Activated T-cell treated with anti-CD3 and anti-CD28 coated beads, Interleukin-2, amount 50 U/mL, for 72 hours (primary cell): ENCODE results near the gene TMEM269. TPM values are rescaled to one million over a fixed set of nuclear protein-coding genes. Genes with fewer than 3 reads are reported as not detected.

Experiments used
- ATAC-seq, 2 donors: fragments of 150-1000 bp; cut with Tn5 transposase; replicated peaks in 1 of 2; 2 replicates each; pipeline ENCODE4 v1.10.0; 2021; ENCODE audit warnings: moderate library complexity in 2 of 2, mild to moderate bottlenecking in 1 of 2
- DNase-seq, 2 donors: peaks; one replicate each; pipeline ENCODE4 v3.0.0; 2021 to 2022; ENCODE audit warnings: mixed read lengths in 1 of 2
- H3K27ac Mint-ChIP-seq: one replicate; pipeline ENCODE4 v1.8.0; 2022; ENCODE audit warnings: mild to moderate bottlenecking, moderate library complexity, mixed read lengths
- H3K27me3 Mint-ChIP-seq: one replicate; pipeline ENCODE4 v1.8.0; 2022; ENCODE audit warnings: low read depth, mixed read lengths
- H3K36me3 Mint-ChIP-seq, 2 donors: one replicate each; pipeline ENCODE4 v1.8.0; 2022; ENCODE audit warnings: mixed read lengths in 2 of 2, mild to moderate bottlenecking in 1 of 2; ENCODE audit not compliant: insufficient read depth in 2 of 2
- H3K4me1 Mint-ChIP-seq: one replicate; pipeline ENCODE4 v1.8.0; 2022; ENCODE audit warnings: low read depth, mixed read lengths
- H3K4me3 Mint-ChIP-seq, 2 donors: one replicate each; pipeline ENCODE4 v1.8.0; 2022; ENCODE audit warnings: mild to moderate bottlenecking in 2 of 2, mixed read lengths in 2 of 2, moderate library complexity in 2 of 2
- H3K9me3 Mint-ChIP-seq, 2 donors: one replicate each; pipeline ENCODE4 v1.8.0; 2022; ENCODE audit warnings: mixed read lengths in 2 of 2
- total RNA-seq, 2 donors: library from RNA; stranded (reverse); gene quantifications; one replicate each; pipeline ENCODE4 v1.2.3, GENCODE V29; 2022

TMEM269 gene
- total RNA-seq, 2 donors from 2014 or later: 0.81 to 1.9 TPM

DNA sequence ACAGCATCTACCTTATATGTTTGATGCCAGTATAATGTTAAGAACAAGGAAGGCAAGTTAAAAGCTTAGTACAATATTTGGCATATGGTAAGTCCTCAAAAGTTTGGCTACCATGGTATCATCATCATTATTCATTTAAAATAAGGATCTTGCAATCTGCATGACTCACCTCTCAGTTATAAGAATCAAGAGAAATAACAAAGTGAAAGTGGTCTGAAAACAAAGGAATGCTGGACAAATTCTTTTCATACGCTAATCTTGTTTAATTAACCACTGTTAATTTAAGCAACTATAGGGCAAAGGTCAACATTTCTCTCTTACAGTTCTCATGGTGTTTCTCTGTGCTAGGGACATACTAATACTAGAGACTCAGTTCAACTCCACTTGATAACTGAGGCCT is 31.7 kb upstream of the TMEM269 start:
- Mint-ChIP-seq H3K36me3 (peaks cover 13 to 29% of the 10 kb centered on the region in 2 donors), H3K9me3 (no peaks in the 10 kb centered on the region), H3K4me1 (peaks cover 7% of the 10 kb centered on the region), H3K4me3 (no peak overlapping the region), H3K27ac (no peak overlapping the region), H3K27me3 (no peaks in the 10 kb centered on the region)
- ATAC-seq (no peak), DNase-seq (no peak)

DNA sequence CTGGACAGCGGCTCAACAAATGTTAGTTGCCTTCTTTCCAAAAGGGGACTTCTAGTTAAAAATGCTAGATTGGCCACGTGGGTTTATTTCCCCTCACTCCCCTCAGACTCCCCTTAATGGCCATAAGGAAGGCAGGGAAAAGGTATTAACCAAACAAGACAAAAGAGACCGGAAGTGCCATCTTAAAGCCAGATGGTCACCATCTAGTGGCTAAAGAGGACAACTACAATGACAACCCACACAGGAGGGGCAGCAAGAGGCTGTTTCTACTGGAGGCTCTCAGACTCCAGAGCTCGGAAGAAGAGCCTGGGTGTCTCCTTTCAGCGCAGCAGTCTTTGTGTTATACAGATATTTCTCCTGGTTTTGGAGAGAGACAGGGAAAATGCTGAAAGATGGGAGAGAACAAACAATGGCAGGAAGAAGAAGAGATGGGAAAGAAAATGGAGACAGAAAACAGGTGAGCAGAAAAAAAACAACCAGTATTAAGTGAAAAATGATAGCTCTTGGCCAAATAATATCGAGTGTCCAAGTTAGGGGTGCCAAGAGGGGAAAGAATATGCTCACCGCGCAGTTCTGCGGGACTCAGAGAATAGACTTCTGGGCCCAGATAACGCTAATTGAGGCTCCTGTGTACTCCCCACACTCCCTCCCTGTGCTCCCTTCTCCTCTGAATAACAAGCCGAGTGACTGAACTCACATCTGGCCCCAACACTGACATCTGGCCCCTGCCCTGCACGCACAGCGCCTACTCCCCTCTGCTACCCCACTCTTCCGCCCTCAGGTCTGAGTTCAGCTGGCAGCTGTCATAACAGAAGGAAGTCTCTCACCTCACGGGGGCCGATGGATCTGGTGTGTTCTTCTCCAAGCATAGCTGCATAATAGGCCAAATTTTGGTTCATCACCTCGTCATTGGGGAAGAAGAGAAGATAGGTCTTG is 27.6 kb upstream of the TMEM269 start:
- Mint-ChIP-seq H3K9me3 (no peaks in the 10 kb centered on the region), H3K27ac (no peak overlapping the region), H3K4me3 (no peak overlapping the region), H3K36me3 (peaks cover 3 to 21% of the 10 kb centered on the region in 2 donors), H3K4me1 (peaks cover 7% of the 10 kb centered on the region), H3K27me3 (no peaks in the 10 kb centered on the region)
- DNase-seq: peak in 1 of 2 donors; percentile 12
- peak in 1 of 2 donors; percentile 33 for ATAC-seq

DNA sequence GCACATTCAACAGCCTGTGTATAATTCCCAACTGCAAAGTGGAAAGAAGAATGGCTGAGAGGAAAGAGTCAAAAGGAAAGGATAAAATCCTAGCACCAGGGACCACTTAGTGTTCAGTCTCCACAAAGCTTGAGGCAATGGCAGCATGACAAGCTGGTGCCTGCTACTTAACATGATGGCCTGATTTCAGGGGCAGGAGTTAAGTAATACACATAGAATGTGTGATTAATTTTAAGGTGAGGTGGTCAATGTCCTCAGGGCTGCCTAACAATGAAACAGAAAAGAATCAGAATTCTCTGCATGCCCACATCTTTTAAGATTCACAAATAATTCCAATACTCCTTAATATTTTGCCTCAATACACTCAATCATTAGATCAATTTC is 26.9 kb upstream of the TMEM269 start:
- peaks cover 4 to 21% of the 10 kb centered on the region in 2 donors for H3K36me3 Mint-ChIP-seq
- no peak overlapping the region for H3K4me3 Mint-ChIP-seq
- peaks cover 7% of the 10 kb centered on the region for H3K4me1 Mint-ChIP-seq
- no peak for DNase-seq
- no peak overlapping the region for H3K27ac Mint-ChIP-seq
- no peaks in the 10 kb centered on the region for H3K9me3 Mint-ChIP-seq
- no peak for ATAC-seq
- no peaks in the 10 kb centered on the region for H3K27me3 Mint-ChIP-seq

DNA sequence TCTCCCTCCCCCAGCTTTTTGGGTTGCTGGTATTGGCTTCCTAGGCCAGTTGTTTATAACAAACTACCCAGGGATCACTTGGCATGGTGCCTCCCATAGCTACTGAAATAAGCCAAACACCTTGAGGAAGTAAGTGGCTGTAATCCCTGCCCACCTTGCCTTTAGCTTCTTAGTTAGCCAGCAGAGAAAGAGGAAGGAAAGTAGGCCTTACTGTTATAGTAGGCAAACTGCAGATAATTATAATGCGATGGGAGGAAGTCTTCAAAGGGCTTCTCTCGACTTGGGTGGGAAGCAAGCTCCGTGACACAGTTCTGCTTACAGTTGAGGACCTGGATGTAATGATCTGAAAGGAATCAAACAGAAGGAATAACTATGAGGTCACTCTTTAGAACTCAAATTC is 26.1 kb upstream of the TMEM269 start:
- ATAC-seq: no peak
- H3K4me1 Mint-ChIP-seq: peaks cover 7% of the 10 kb centered on the region
- H3K27ac Mint-ChIP-seq: no peak overlapping the region
- no peaks in the 10 kb centered on the region for H3K9me3 Mint-ChIP-seq
- DNase-seq: no peak
- H3K4me3 Mint-ChIP-seq: no peak overlapping the region
- peaks cover 4 to 21% of the 10 kb centered on the region in 2 donors for H3K36me3 Mint-ChIP-seq
- no peaks in the 10 kb centered on the region for H3K27me3 Mint-ChIP-seq

DNA sequence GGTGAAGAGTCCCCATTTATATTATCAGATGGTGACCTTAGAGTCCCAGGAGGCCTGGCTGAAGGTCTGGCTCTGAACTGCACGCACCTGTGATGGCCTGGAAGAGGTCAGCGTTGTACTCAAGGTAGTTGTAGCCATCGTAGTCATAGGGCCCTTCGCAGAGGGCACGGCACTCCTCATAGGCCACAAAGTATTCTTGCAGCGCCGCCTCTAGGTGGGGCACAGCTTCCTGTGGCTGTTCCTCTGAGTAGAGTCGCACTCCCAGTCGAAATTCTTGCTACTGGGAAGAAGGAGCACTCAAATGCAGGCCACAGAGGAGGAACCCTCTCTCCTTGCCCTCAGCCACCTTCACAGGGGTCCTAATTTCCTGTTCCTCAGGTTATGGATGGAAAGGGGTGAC is 25.7 kb upstream of the TMEM269 start:
- H3K9me3 Mint-ChIP-seq: no peaks in the 10 kb centered on the region
- ATAC-seq (no peak), DNase-seq (no peak)
- H3K4me1 Mint-ChIP-seq: peaks cover 7% of the 10 kb centered on the region
- peaks cover 4 to 19% of the 10 kb centered on the region in 2 donors for H3K36me3 Mint-ChIP-seq
- H3K27me3 Mint-ChIP-seq: no peaks in the 10 kb centered on the region
- no peak overlapping the region for H3K4me3 Mint-ChIP-seq
- H3K27ac Mint-ChIP-seq: no peak overlapping the region

DNA sequence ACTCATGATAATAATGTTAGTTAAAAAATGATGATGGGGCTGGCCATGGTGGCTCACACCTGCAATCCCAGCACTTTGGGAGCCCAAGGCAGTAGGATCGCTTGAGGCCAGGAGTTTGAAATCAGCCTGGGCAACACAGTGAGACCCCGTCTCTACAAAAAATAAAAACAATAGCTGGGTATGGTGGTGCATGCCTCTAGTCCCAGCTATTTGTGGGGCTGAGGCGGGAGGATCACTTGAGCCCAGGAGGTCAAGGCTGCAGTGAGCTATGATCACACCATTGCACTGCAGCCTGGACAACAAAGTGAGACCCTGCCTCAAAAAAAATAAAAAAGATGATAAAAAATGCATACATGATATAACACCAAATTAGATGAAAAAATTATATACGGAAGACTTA is 23.2 kb upstream of the TMEM269 start:
- ATAC-seq: no peak
- DNase-seq: no peak
- H3K27ac Mint-ChIP-seq: peak overlapping the region; percentile 43
- peaks cover 6% of the 10 kb centered on the region for H3K4me1 Mint-ChIP-seq
- no peak overlapping the region for H3K4me3 Mint-ChIP-seq
- no peaks in the 10 kb centered on the region for H3K27me3 Mint-ChIP-seq
- peaks cover 6 to 10% of the 10 kb centered on the region in 2 donors for H3K36me3 Mint-ChIP-seq
- no peaks in the 10 kb centered on the region for H3K9me3 Mint-ChIP-seq

DNA sequence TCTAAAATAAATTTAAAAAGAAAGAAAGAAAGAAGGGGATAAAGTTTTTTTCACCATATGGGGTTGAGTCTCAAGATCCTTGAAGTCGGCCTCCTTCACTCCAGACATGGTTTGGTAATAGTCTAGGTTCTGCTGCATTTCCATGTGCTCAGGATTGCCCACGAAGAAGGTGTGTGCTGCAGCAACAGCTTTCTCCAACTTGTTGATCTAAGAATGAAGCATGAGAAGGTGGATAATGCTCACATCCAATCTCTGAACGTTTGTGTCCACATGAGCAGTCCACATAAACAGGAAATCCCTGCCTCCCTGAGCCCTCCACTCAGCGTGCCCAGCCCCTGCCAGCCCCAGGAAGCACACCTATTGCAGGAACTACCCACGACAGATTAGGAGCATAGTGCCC is 22.5 kb upstream of the TMEM269 start:
- Mint-ChIP-seq H3K4me3 (no peak overlapping the region), H3K9me3 (no peaks in the 10 kb centered on the region), H3K27ac (no peak overlapping the region), H3K27me3 (no peaks in the 10 kb centered on the region), H3K36me3 (peaks cover 3 to 6% of the 10 kb centered on the region in 2 donors), H3K4me1 (no peaks in the 10 kb centered on the region)
- no peak for ATAC-seq
- no peak for DNase-seq

DNA sequence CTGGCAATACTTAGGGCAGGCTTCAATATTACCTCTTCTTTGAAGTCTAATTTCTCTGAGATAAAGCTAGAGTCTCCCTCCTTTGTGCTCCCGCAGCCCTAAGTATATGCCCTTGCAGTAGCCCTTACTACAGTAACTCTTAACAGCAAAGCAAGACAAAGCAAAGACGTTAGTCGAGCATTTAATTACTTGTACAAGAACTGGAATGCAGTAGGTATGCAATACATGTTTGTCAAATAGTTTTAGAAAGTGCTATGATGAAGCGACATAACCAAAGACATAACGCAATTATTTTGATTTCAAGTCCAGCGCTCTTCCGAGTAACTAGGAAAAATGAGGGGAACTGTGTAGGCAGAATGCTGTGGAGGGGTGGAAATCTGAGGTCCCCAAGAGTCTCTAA is 19.5 kb upstream of the TMEM269 start:
- Mint-ChIP-seq H3K27me3 (no peaks in the 10 kb centered on the region), H3K9me3 (no peaks in the 10 kb centered on the region), H3K4me3 (no peak overlapping the region), H3K27ac (no peak overlapping the region), H3K4me1 (peaks cover 26% of the 10 kb centered on the region), H3K36me3 (peaks cover 5 to 12% of the 10 kb centered on the region in 2 donors)
- ATAC-seq (no peak), DNase-seq (no peak)

DNA sequence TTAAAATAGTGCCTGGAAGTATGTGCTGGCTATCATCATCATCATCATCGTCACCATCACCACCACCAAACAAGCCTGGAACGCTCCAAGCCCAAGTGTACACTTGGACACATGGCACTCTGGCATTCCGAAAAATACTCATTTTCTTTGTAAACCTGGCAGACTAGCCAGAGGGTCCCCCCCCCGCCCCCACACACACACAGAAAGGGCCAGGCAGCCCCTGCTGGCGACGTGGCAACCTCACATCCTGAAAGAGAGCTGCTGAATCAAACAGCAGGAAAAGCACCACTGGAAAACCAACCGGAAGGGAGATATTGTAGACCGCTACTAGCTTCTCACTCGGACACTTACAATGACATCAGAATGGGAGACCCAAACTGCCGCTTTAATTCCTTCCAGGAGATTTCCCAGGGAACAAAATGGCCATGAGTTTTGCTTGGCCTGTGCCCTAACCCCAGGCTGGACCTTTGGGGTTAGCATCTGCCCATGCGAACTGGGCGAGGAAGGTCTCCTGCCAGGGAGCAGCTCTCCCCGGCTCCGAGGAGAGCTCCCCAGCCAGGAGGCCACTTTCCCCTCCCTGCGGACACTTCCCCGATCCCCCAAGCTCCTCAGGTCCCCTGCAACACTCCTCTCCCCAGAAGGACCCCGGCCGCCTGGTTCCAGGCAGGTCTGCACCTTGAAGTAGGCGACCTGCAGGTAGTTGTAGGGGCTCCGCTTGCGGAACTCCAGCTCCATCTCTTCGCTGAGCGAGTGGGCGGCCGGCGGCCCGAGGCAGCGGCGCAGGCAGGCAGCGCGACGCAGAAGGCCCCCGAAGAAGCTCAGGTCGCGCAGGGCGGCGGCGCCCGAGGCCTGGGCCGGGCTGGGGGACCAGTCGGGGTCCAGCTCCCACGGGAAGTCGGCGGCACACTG is 18.7 kb upstream of the TMEM269 start:
- peak overlapping the region; percentile 78 for H3K27ac Mint-ChIP-seq
- ATAC-seq (peak; percentile 28 to 32), DNase-seq (peak; percentile 62 to 67)
- H3K36me3 Mint-ChIP-seq: peaks cover 7 to 16% of the 10 kb centered on the region in 2 donors
- H3K4me3 Mint-ChIP-seq: no peak overlapping the region
- H3K27me3 Mint-ChIP-seq: no peaks in the 10 kb centered on the region
- H3K4me1 Mint-ChIP-seq: peaks cover 34% of the 10 kb centered on the region
- H3K9me3 Mint-ChIP-seq: no peaks in the 10 kb centered on the region

DNA sequence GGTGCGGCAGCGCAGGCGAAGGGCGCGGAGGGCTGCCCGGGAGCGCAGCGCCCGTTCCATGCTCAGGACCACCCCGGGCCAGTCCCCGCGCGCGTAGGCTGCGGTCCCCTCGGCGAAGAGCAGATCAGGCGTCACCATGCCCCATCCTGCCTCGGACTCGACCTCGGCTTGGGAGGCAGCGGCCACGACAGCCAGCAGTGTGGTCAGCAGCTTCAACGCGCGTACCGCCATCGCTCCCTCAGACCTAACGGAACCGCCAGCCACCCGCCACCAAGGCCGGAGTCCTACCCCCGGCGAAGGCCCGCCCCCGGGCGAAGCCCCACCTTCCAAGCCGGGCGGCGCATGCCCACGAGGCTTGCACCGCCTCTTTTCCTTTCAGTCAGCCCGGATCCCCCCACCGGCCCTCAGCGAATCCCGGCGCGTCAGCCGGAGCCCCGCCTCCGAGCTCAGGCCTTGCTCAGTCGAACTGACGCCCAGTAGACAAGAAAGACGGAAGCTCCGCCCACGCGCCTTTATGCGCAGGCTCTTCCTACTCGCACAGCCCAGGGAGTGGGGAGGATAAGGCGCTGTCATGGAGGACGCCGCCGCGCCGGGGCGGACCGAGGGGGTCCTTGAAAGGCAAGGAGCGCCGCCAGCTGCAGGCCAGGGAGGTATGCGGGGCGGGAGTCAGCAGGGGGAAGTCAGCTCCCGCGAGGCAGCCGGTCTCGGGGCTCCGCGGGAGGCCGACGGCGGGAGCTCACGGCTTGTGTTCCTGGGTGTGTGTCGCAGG is 17.9 kb upstream of the TMEM269 start, which contains the start of the genes C1orf50 and P3H1:
Gene C1orf50 (plus strand): TSS at position 509 of the 769 bp plus-strand sequence. CDS start 63 bp downstream, at position 572.
Gene P3H1 (minus strand): TSS at position 288 of the 769 bp plus-strand sequence. CDS start 57 bp downstream, at position 231.
- ATAC-seq (peak; percentile 93 to 94), DNase-seq (peak; percentile 100)
- peaks cover 8 to 16% of the 10 kb centered on the region in 2 donors for H3K36me3 Mint-ChIP-seq
- H3K4me1 Mint-ChIP-seq: peaks cover 37% of the 10 kb centered on the region
- H3K4me3 Mint-ChIP-seq: no peak within 1 kb of the TSS
- H3K27me3 Mint-ChIP-seq: no peaks in the 10 kb centered on the region
- no peaks in the 10 kb centered on the region for H3K9me3 Mint-ChIP-seq
- H3K27ac Mint-ChIP-seq: peak within 1 kb of the TSS; percentile 89

DNA sequence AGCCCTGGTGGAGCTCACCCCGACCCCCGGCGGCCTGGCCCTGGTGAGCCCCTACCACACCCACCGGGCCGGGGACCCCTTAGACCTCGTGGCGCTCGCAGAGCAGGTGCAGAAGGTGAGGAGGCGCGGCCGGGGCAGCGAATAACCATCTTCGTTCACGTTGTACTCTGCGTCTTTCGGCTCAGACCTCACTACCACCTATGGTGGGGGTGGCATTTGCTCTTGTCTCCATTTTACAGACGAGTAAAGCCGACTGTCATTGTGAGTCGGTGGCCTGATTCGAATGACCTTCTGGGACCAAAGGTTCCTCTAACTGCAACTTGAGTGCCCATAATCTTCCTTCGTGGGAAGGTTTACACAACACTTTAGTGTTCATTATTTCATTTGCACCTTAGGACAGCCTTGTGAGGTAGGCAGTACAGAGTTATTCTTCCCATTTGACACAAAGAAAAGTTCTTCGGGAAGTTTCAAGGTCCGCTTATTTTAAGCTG is 17.2 kb upstream of the TMEM269 start:
- peaks cover 43% of the 10 kb centered on the region for H3K4me1 Mint-ChIP-seq
- no peaks in the 10 kb centered on the region for H3K9me3 Mint-ChIP-seq
- no peak overlapping the region for H3K4me3 Mint-ChIP-seq
- no peak for DNase-seq
- peak overlapping the region; percentile 44 for H3K27ac Mint-ChIP-seq
- no peaks in the 10 kb centered on the region for H3K27me3 Mint-ChIP-seq
- H3K36me3 Mint-ChIP-seq: peaks cover 8 to 14% of the 10 kb centered on the region in 2 donors
- ATAC-seq: peak; percentile 16 to 38

DNA sequence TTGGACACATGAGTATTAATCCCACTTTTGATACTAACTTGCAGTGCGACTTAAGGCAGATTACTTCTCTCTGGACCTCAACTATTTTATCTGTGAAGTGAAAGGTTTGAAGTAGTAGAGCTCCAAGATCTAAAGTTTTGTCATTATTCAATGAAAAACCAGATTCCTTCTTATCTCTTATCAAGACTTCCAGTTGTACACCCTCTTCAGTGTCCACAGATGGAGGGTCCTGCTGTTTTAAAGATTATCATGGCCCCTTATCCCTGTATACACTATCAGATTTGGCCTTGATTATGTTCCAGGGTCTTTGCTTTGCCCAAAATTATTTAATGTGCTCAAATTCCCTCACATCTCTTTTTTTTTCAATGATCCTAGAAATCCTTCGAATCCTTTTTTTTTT is 16.6 kb upstream of the TMEM269 start:
- peaks cover 47% of the 10 kb centered on the region for H3K4me1 Mint-ChIP-seq
- no peaks in the 10 kb centered on the region for H3K27me3 Mint-ChIP-seq
- H3K27ac Mint-ChIP-seq: peak overlapping the region; percentile 44

More for the DNA sequence above, 16.6 kb upstream of the TMEM269 start:
- H3K36me3 Mint-ChIP-seq: peaks cover 8 to 14% of the 10 kb centered on the region in 2 donors
- ATAC-seq (no peak), DNase-seq (no peak)
- no peak overlapping the region for H3K4me3 Mint-ChIP-seq
- no peaks in the 10 kb centered on the region for H3K9me3 Mint-ChIP-seq
